ENCODE data around the gene NUP35. TPM values are rescaled to one million over a fixed set of nuclear protein-coding genes. Genes with fewer than 3 reads are reported as not detected.

Gene NUP35
- total RNA-seq, 2 donors from 2014 or later = 23.1 to 23.9 TPM

DNA sequence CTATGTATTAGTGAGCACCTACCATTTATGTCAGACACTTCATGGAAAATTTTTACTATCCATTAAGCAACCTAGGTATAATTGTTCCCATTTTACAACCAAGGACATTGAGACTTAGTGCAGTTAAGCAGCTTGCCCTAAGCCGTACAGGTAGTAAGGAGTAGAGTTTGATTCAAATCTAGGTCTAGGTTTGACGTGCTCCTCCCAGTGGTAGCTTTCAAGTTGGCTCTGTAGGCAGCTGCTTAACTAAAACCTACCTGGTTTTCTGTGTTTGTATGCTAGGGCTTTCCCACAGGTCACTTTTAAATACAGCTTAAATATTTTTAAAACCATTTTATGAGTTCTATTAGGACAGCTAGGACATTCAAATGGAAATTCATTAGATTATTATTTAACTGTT, 69.7 kb downstream of the NUP35 start:
- Mint-ChIP-seq H3K9me3 (peaks cover 0 to 2% of the 10 kb centered on the region in 2 donors), H3K27me3 (ENCODE audit: low read depth) (no peaks in the 10 kb centered on the region), H3K36me3 (ENCODE audit: insufficient read depth in 2 of 2) (peaks cover 13 to 32% of the 10 kb centered on the region in 2 donors), H3K27ac (no peak overlapping the region), H3K4me3 (no peak overlapping the region), H3K4me1 (ENCODE audit: low read depth) (no peaks in the 10 kb centered on the region)
- ATAC-seq (replicated peaks in 1 of 2) = no peak
- DNase-seq = no peak

DNA sequence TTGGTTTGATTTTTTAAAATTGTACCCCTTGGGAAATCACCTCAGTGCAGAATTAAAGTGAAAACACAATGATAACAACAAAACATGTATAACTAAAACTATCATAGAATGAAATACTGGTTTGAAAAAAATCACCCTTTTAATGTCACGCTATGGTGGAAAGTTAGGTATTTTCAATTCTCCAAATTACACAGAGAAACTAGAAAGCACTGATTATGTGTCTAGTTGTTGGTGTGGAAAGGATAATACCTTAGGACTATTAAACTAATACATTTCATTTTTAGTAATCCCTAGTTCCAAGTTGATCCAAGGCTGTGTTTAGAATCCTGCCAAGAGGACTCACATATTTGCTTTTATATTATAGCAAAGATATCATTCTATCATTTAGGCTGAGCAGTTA, 71.2 kb downstream of the NUP35 start:
- H3K27me3 Mint-ChIP-seq (ENCODE audit: low read depth) = no peaks in the 10 kb centered on the region
- no peak for ATAC-seq (replicated peaks in 1 of 2)
- peaks cover 0 to 2% of the 10 kb centered on the region in 2 donors for H3K9me3 Mint-ChIP-seq
- DNase-seq = no peak
- peaks cover 10 to 30% of the 10 kb centered on the region in 2 donors for H3K36me3 Mint-ChIP-seq (ENCODE audit: insufficient read depth in 2 of 2)
- H3K4me1 Mint-ChIP-seq (ENCODE audit: low read depth) = no peaks in the 10 kb centered on the region
- H3K4me3 Mint-ChIP-seq = no peak overlapping the region
- no peak overlapping the region for H3K27ac Mint-ChIP-seq

DNA sequence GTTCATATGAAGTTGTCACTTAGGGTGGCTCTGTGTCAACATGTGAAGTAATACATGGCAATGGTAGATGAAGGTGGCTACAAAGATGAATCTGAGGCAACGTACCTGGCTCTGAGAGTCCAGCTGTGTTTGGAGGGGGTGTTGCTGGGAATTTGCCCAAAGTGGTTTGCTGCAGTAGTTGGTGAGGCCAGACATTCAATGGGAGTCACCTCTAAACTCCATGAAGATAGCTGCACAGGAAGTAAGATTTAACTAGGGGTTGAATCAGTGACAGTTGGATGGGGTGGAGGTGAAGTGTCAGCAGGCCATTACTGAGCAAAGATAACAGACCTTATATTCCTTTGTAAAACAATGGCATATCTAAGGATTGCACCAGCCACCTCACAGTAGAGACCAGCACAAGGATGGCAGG, 71.8 kb downstream of the NUP35 start:
- H3K27ac Mint-ChIP-seq = no peak overlapping the region
- ATAC-seq (replicated peaks in 1 of 2) = no peak
- H3K9me3 Mint-ChIP-seq = peaks cover 0 to 2% of the 10 kb centered on the region in 2 donors
- H3K36me3 Mint-ChIP-seq (ENCODE audit: insufficient read depth in 2 of 2) = peaks cover 10 to 30% of the 10 kb centered on the region in 2 donors
- DNase-seq = no peak
- no peaks in the 10 kb centered on the region for H3K27me3 Mint-ChIP-seq (ENCODE audit: low read depth)
- H3K4me3 Mint-ChIP-seq = no peak overlapping the region
- no peaks in the 10 kb centered on the region for H3K4me1 Mint-ChIP-seq (ENCODE audit: low read depth)

DNA sequence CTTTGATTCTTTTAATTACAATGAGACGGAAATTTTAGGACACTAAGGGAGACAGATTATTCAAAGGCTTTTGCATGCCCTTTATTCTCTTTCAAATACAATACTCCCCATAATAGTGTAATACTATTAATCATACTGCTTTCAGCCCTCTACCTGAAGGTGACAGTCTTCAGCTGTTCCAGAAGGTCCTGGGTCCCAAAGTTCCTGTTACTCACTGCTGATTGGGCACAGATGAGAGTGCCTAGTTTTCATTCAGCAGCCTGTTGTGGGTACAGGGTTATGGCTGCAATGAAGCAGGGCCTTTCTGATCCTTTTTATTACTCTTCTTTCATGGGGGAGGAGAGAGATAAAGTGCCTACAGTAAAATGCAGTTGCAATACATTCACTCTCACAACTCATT, 80.2 kb downstream of the NUP35 start:
- Mint-ChIP-seq H3K4me3 (no peak overlapping the region), H3K27me3 (ENCODE audit: low read depth) (no peaks in the 10 kb centered on the region), H3K27ac (no peak overlapping the region), H3K9me3 (peaks cover 3 to 5% of the 10 kb centered on the region in 2 donors), H3K36me3 (ENCODE audit: insufficient read depth in 2 of 2) (peaks cover 2 to 4% of the 10 kb centered on the region in 2 donors), H3K4me1 (ENCODE audit: low read depth) (no peaks in the 10 kb centered on the region)
- no peak for ATAC-seq (replicated peaks in 1 of 2)
- no peak for DNase-seq

DNA sequence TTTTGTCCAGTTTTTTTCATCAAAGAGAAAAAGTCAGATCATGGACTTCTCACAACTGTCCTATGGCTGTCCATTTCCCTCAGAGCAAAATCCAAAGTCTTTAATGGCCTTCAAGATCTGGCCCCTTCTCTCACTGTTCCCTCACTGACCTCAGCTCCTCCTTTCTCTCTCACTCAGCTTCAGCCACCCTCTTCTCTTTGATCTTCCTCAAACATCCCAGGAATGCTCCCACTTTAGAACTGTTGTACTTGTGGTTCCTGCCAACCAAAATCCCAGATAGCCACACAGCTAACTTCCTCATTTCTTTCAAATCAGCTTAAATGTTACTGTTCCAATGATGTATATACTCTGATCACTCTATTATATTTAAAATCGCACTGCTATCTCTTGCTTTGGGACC, 82.9 kb downstream of the NUP35 start:
- Mint-ChIP-seq H3K9me3 (peaks cover 3 to 7% of the 10 kb centered on the region in 2 donors), H3K4me3 (no peak overlapping the region), H3K27ac (no peak overlapping the region), H3K36me3 (ENCODE audit: insufficient read depth in 2 of 2) (peaks cover 6 to 9% of the 10 kb centered on the region in 2 donors), H3K27me3 (ENCODE audit: low read depth) (no peaks in the 10 kb centered on the region), H3K4me1 (ENCODE audit: low read depth) (no peaks in the 10 kb centered on the region)
- ATAC-seq (replicated peaks in 1 of 2) = no peak
- no peak for DNase-seq

DNA sequence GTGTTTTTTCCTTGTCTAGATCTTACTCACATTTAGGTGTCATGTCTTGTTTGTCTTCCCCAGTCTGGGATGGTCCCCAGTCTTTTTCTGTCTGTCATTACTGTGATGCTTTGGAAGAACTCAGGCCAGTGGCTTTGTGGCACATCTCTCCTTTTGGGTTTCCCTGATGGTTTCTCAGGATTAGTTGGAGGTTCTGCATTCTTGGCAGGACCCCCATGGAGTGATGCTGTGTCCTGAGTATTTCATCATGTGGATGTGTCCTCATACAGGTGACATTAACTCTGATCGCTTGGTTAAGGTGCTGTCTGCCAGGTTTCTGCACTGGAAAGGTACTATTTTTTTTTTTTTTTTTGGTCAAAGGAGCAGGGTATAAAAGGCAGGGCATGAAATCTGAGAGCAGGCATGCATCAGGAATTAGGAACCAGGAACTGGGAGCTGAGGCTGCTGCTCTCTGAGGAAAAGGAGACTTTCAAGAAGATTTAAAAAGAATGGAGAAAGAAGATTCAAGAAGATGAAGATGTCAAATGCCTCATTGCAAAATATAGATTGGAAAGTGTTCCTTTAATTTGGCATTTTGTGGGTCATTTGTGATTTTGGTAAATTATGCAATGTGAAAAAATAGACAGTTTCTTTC, 85.3 kb downstream of the NUP35 start:
- H3K4me1 Mint-ChIP-seq (ENCODE audit: low read depth) = peaks cover 14% of the 10 kb centered on the region

More for the DNA sequence above, 85.3 kb downstream of the NUP35 start:
- Mint-ChIP-seq H3K9me3 (peaks cover 3 to 7% of the 10 kb centered on the region in 2 donors), H3K36me3 (ENCODE audit: insufficient read depth in 2 of 2) (peaks cover 8 to 9% of the 10 kb centered on the region in 2 donors), H3K27ac (no peak overlapping the region), H3K27me3 (ENCODE audit: low read depth) (no peaks in the 10 kb centered on the region), H3K4me3 (no peak overlapping the region)
- ATAC-seq (replicated peaks in 1 of 2) = no peak
- no peak for DNase-seq

Other genes starting within 250 kb of the NUP35 start
- gene NCKAP1, start 86.0 kb upstream of the NUP35 start, total RNA-seq = 10 to 100 TPM in 1 of 2 donors, 1 to 10 TPM in 1; 9.3 to 12.4 TPM
- gene DUSP19, start 45.7 kb upstream of the NUP35 start, total RNA-seq = 1 to 10 TPM; 2.8 TPM